ENCODE measurements around the gene CLEC10A. TPM values are rescaled to one million over a fixed set of nuclear protein-coding genes. Genes with fewer than 3 reads are reported as not detected.

Gene CLEC10A
- total RNA-seq, 1 donor from 2014 or later = 5.0 TPM

GRCh38 chr17:7046127-7046724 is 33.8 kb downstream of the CLEC10A start:
- ATAC-seq (ENCODE audit: poor library complexity) = peak; percentile 21
- DNase-seq = no peak
- intact Hi-C loops (cut with DNase I) = no loop called here

GRCh38 chr17:7045492-7046126 is 34.4 kb downstream of the CLEC10A start:
- ATAC-seq (ENCODE audit: poor library complexity) = peak; percentile 58

GRCh38 chr17:7043497-7044198 is 36.4 kb downstream of the CLEC10A start, which contains the start of gene SLC16A11:
Gene SLC16A11 (minus strand): TSS chr17:7044092. CDS start chr17:7043513, 579 bp downstream.
- intact Hi-C loops (cut with DNase I) = no loop called here

More at GRCh38 chr17:7045492-7046126, 34.4 kb downstream of the CLEC10A start:
- intact Hi-C loops (cut with DNase I) = no loop called here
- no peak for DNase-seq

GRCh38 chr17:7043182-7043496 is 36.9 kb downstream of the CLEC10A start:
- ATAC-seq (ENCODE audit: poor library complexity) (peak; percentile 33), DNase-seq (peak; percentile 56)
- intact Hi-C loops (cut with DNase I) = no loop called here

More at GRCh38 chr17:7043497-7044198, 36.4 kb downstream of the CLEC10A start, which contains the start of gene SLC16A11:
- ATAC-seq (ENCODE audit: poor library complexity) (peak; percentile 47), DNase-seq (peak; percentile 69)

GRCh38 chr17:7042501-7043181 is 37.4 kb downstream of the CLEC10A start:
- DNase-seq = peak; percentile 54

GRCh38 chr17:7041607-7042500 is 38.2 kb downstream of the CLEC10A start:
- peak; percentile 45 for DNase-seq
- ATAC-seq (ENCODE audit: poor library complexity) = no peak
- intact Hi-C loops (cut with DNase I) = no loop called here

More at GRCh38 chr17:7042501-7043181, 37.4 kb downstream of the CLEC10A start:
- ATAC-seq (ENCODE audit: poor library complexity) = peak; percentile 22
- intact Hi-C loops (cut with DNase I) = no loop called here

GRCh38 chr17:7039832-7040231 is 40.2 kb downstream of the CLEC10A start:
- no peak for DNase-seq
- no peak for ATAC-seq (ENCODE audit: poor library complexity)
- intact Hi-C loops (cut with DNase I) = no loop called here

GRCh38 chr17:7038025-7038862 is 41.8 kb downstream of the CLEC10A start:
- intact Hi-C loops (cut with DNase I) = no loop called here
- DNase-seq (no peak), ATAC-seq (ENCODE audit: poor library complexity) (no peak)

GRCh38 chr17:7035591-7036368 is 44.3 kb downstream of the CLEC10A start, which contains the start of gene SLC16A13:
Gene SLC16A13 (plus strand): TSS chr17:7036015. CDS start chr17:7036383, 368 bp downstream.
- ATAC-seq (ENCODE audit: poor library complexity) (peak; percentile 97), DNase-seq (peak; percentile 96)
- intact Hi-C loops (cut with DNase I) = no loop called here

GRCh38 chr17:7034955-7035590 is 45.0 kb downstream of the CLEC10A start:
- no peak for DNase-seq
- intact Hi-C loops (cut with DNase I) = no loop called here
- ATAC-seq (ENCODE audit: poor library complexity) = peak; percentile 30

- DNase-seq = peak; percentile 53
- peak; percentile 35 for ATAC-seq (ENCODE audit: poor library complexity)
- intact Hi-C loops (cut with DNase I) = no loop called here
Observed at GRCh38 chr17:7029659-7030058, 50.4 kb downstream of the CLEC10A start.

- DNase-seq (no peak), ATAC-seq (ENCODE audit: poor library complexity) (no peak)
- intact Hi-C loops (cut with DNase I) = no loop called here
Observed at GRCh38 chr17:7029096-7029495, 51.0 kb downstream of the CLEC10A start.

- intact Hi-C loops (cut with DNase I) = no loop called here
- DNase-seq (no peak), ATAC-seq (ENCODE audit: poor library complexity) (no peak)
Observed at GRCh38 chr17:7027335-7027734, 52.7 kb downstream of the CLEC10A start.

GRCh38 chr17:7026471-7027115 is 53.5 kb downstream of the CLEC10A start:
- ATAC-seq (ENCODE audit: poor library complexity) = no peak
- intact Hi-C loops (cut with DNase I) = no loop called here
- no peak for DNase-seq

GRCh38 chr17:7025245-7025644 is 54.8 kb downstream of the CLEC10A start:
- no peak for DNase-seq
- intact Hi-C loops (cut with DNase I) = no loop called here
- no peak for ATAC-seq (ENCODE audit: poor library complexity)
